IPS DF 4.7 (cell line): ENCODE measurements around the gene PODN.

Experiments
- DNase-seq: peaks from one replicate; pipeline ENCODE4 v3.0.0-alpha.2; 2013; ENCODE audit warnings: low spot score; ENCODE audit errors: extremely low read depth

PODN gene

GRCh38 chr1:53089478-53090226 is 27.6 kb downstream of the PODN start:
- DNase-seq, result no peak

GRCh38 chr1:53090227-53091147 is 28.5 kb downstream of the PODN start:
- no peak for DNase-seq

- DNase-seq, result no peak
Measured at GRCh38 chr1:53091841-53092645, 30.0 kb downstream of the PODN start.

- no peak for DNase-seq
Measured at GRCh38 chr1:53092659-53093450, 30.8 kb downstream of the PODN start.

GRCh38 chr1:53093451-53093754 is 31.4 kb downstream of the PODN start:
- DNase-seq, result no peak

- no peak for DNase-seq
Measured at GRCh38 chr1:53093778-53094532, 31.9 kb downstream of the PODN start.

GRCh38 chr1:53094533-53094919 is 32.5 kb downstream of the PODN start:
- DNase-seq, result no peak

GRCh38 chr1:53104289-53104913 is 42.4 kb downstream of the PODN start:
- no peak for DNase-seq

GRCh38 chr1:53107090-53107489 is 45.1 kb downstream of the PODN start:
- DNase-seq, result no peak

GRCh38 chr1:53107570-53108322 is 45.7 kb downstream of the PODN start:
- DNase-seq, result no peak

GRCh38 chr1:53108646-53109580 is 46.9 kb downstream of the PODN start:
- no peak for DNase-seq

GRCh38 chr1:53110370-53111072 is 48.5 kb downstream of the PODN start:
- no peak for DNase-seq

- DNase-seq, result no peak
Measured at GRCh38 chr1:53111073-53111556, 49.1 kb downstream of the PODN start.

GRCh38 chr1:53111693-53112092 is 49.7 kb downstream of the PODN start:
- no peak for DNase-seq

GRCh38 chr1:53112271-53112774 is 50.3 kb downstream of the PODN start:
- no peak for DNase-seq

- no peak for DNase-seq
Measured at GRCh38 chr1:53112861-53113260, 50.8 kb downstream of the PODN start.

GRCh38 chr1:53114090-53114489 is 52.1 kb downstream of the PODN start:
- DNase-seq, result no peak
